ENCODE results near the gene NAA35.

- TF ChIP-seq CTCF (IDR thresholded peaks at IDR 0.05), result no peak
- no peak for TF ChIP-seq POLR2A (IDR thresholded peaks at IDR 0.05)
Observed at GRCh38 chr9:85969727-85970126, 28.8 kb downstream of the NAA35 start.
